ENCODE data around the gene MSRB1.

DNA sequence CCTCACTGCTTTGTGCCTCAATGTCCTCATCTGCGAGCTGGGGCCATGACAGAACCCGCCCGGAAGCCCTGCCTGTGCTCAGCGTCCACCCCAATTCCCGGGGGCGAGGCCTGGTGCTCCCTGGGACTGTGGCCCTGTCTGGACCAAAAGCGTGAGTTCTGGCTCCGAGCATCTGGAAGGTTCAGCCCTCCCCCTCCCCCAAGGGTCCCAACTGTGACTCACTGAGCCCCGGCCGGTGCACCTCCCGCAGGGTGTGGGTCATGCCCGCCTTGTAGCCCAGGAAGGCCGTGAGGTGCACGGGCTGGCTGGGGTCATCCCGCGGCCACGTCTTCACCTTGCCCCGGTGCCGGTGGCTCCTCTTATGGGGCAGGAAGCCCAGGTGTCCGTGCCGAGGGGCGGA is 10.7 kb upstream of the MSRB1 start:
- TF ChIP-seq, protein P1, sequence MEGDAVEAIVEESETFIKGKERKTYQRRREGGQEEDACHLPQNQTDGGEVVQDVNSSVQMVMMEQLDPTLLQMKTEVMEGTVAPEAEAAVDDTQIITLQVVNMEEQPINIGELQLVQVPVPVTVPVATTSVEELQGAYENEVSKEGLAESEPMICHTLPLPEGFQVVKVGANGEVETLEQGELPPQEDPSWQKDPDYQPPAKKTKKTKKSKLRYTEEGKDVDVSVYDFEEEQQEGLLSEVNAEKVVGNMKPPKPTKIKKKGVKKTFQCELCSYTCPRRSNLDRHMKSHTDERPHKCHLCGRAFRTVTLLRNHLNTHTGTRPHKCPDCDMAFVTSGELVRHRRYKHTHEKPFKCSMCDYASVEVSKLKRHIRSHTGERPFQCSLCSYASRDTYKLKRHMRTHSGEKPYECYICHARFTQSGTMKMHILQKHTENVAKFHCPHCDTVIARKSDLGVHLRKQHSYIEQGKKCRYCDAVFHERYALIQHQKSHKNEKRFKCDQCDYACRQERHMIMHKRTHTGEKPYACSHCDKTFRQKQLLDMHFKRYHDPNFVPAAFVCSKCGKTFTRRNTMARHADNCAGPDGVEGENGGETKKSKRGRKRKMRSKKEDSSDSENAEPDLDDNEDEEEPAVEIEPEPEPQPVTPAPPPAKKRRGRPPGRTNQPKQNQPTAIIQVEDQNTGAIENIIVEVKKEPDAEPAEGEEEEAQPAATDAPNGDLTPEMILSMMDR (IDR thresholded peaks at IDR 0.05 in 4 of 5, conservative IDR thresholded peaks at IDR 0.05 in 1 of 5): no peak
- no peak for TF ChIP-seq POLR2A (IDR thresholded peaks at IDR 0.05)
